GM12873 (cell line): ENCODE measurements around the gene TBC1D30.

Source experiments
- CTCF ChIP-seq: IDR thresholded peaks from 2 replicates; pipeline ENCODE4 v1.5.1; 2012; ENCODE audit warnings: low read depth, mild to moderate bottlenecking, moderate library complexity, low read length, control low read depth; ENCODE audit not compliant: insufficient read depth; ENCODE audit errors: missing control alignments

The TBC1D30 gene, protein sequence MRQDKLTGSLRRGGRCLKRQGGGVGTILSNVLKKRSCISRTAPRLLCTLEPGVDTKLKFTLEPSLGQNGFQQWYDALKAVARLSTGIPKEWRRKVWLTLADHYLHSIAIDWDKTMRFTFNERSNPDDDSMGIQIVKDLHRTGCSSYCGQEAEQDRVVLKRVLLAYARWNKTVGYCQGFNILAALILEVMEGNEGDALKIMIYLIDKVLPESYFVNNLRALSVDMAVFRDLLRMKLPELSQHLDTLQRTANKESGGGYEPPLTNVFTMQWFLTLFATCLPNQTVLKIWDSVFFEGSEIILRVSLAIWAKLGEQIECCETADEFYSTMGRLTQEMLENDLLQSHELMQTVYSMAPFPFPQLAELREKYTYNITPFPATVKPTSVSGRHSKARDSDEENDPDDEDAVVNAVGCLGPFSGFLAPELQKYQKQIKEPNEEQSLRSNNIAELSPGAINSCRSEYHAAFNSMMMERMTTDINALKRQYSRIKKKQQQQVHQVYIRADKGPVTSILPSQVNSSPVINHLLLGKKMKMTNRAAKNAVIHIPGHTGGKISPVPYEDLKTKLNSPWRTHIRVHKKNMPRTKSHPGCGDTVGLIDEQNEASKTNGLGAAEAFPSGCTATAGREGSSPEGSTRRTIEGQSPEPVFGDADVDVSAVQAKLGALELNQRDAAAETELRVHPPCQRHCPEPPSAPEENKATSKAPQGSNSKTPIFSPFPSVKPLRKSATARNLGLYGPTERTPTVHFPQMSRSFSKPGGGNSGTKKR

DNA sequence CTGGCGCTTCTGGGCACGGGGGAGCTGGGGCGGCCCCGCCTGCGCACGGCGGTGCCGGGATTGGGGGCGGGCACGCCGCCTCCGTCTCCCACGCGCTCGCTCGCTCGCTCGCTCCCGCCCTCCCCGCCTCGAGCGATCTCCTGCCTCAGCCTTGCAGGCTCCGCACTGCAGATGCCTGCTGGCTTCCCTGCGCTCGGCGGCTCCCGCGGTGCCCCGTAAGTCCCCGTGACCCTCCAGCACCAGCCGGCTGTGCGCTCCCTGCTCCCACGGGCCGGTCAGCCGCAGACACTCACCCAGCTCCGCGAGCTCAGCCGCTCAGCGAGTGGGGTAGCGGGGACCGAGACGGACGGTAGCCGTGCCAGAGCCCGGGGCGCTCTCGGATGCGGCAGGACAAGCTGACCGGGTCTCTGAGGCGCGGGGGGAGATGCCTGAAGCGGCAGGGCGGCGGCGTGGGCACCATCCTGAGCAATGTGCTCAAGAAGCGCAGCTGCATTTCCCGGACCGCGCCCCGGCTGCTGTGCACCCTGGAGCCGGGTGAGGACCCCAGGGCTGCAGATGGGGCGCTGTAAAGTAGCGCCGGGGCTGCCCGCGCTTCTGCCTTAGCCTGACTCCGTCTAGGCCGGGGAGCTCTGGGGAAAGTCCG lies at the start of gene TBC1D30:
Gene TBC1D30, plus strand, starts transcription at position 148 of the 643 bp plus-strand sequence. Its CDS starts 233 bp downstream, at position 381.
- TF ChIP-seq CTCF = no peak

- TF ChIP-seq CTCF = no peak
Measured at GRCh38 chr12:64779354-64779974, 45.0 kb upstream of the TBC1D30 start.

- TF ChIP-seq CTCF = no peak
Measured at GRCh38 chr12:64780132-64780530, 44.3 kb upstream of the TBC1D30 start.

- TF ChIP-seq CTCF = no peak
Measured at GRCh38 chr12:64780531-64781279, 43.7 kb upstream of the TBC1D30 start.

DNA sequence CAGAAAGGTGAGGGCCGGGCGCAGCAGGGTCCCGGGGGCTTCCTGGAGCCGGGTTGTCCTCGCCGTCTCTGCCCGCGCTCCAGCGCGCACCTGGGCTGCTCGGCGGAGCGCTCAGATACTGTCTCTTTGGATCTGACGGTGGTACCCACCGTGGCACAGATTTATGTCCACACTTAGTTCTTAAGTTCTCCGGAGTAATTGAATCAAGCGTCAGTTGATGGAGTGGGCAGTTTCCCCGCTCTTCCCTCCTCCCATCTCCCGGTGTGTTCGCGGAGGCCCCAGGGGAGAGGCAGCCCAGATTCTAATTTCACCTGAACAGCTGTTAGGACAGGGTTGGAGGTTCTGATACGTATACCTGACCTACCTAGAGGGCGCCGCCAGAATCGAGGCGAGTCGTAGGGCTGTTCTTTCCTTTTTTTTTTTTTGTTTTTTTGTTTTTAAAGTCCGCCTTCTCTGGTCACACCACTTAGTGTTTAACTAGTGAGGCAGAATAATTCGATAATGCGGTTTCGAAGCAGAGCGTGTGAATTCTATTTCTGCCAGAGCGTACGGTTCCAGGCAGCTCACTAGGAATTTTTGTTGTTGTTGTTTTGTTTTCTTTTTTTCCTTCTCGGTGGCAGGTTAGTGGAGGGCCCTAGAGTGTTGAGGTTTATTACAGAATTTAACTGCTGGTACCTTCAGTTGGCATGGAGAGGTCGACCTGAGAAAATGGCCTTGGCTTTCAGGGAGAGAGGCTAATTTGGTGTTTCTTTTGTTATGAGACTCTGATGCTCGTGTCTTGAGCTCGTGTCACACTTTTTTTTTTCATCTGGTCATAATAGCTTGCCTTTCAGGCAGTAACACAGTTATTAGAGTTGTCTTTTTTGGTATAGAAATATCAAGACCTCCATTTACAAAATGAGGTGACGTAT lies 42.9 kb upstream of the TBC1D30 start:
- TF ChIP-seq CTCF = no peak

DNA sequence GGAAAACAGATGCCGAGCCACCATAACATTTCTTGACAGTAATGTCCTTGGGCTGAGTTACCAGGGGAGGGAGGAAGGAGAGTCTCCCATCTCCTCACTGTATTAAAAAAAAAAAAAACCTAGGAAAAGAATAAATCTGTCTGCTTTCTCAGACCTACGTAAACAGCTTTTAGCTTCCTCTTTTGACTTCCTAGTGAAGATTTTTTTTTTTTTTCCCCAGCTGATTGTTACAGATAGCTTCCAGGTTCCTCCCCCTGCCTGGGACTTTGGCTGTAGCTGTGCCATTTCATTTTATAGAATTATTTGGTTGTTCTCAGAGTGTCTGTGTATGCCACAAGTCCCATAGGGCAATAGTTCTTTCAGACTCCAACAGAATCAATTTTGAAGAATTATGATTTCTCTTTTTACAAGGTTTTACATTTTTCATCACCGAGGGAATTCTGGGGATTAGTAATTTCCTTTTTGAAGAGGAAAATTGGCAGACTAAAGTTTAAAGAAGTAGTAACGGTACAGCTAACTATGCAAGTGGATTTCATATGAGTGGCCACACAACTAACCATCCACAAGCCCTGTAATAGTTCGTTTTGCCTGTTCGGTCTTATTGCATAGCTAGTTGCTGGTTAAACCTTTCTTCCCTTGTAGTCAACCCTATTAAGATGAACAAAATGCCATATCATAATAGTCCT lies 42.1 kb upstream of the TBC1D30 start:
- no peak for TF ChIP-seq CTCF
